Heart left ventricle (tissue), 13 donors: ENCODE data around the gene SLC12A4.
"Not testable (repeated sequence)": the region's sequence is repeated elsewhere in the genome, so short reads cannot be mapped to it uniquely, and the experiment has no call there.

Experiments
- POLR2A ChIP-seq, 2 donors: fragments of 450-650 bp; IDR thresholded peaks; one replicate each; pipeline ENCODE4 v1.6.1; 2017; ENCODE audit warnings: antibody characterized with exemption in 2 of 2, mild to moderate bottlenecking in 2 of 2, moderate library complexity in 2 of 2
- TF ChIP-seq, protein P1 (sequence below), 12 donors: fragments of 200-600 bp; sonication (generic) in 4 of 12; IDR thresholded peaks; one replicate each; pipeline versions ENCODE4 v1.5.0 to v1.8.0; 2018 to 2022; ENCODE audit warnings: antibody characterized with exemption in 12 of 12, mild to moderate bottlenecking in 5 of 12
- donor health status: ischemic (EF 13 %, LVEDD 7.1; RV severe dilation, severe dysfunction).
- donor health status: DM: no; HTN: yes; CAD: no.
- donor health status: DM: no; HTN: no; CAD: no.
- donor health status: ischemic (EF 25% LVEDD 6.9; RV normal size, moderate dysfunction).
- donor health status: ischemic (EF 25% LVEDD 5.7; RV mildly dilated, moderate dysfunction).
- donor health status: ischemic (EF 35%, LVEDD 5.7; RV mildly dilated, moderate dysfunction).
- donor health status: nonischemic (EF 11% LVEDD 7.7; RV severe dilation, severe dysfunction).
- donor health status: DM: yes; HTN: yes; CAD: no.
- donor health status: PGD.
- donor health status: ischemic (EF 29% LVEDD 5.4; RV normal size, mild dysfunction).
- donor health status: nonischemic (EF 23%, LVEDD 6.1; RV moderate dilation, normal function).

DNA sequence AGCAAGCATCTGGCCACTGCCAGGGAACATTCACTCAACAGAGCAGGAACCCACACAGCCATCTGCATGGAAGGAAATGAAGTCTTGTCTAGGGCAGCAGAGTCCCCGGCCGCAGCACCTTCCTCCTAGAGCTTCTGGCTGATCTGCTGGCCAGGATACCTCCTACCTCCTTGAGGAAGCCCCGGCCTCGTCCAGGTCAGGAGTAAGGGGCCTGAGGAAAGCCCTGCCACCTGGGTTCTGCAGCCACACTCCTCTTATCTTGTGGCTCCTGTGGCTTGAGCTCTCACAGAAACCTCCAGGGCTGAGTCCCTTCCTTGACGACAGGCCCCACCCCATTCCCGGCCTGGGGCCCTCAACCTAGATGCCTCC lies 25.6 kb upstream of the SLC12A4 start:
- TF ChIP-seq, protein P1, sequence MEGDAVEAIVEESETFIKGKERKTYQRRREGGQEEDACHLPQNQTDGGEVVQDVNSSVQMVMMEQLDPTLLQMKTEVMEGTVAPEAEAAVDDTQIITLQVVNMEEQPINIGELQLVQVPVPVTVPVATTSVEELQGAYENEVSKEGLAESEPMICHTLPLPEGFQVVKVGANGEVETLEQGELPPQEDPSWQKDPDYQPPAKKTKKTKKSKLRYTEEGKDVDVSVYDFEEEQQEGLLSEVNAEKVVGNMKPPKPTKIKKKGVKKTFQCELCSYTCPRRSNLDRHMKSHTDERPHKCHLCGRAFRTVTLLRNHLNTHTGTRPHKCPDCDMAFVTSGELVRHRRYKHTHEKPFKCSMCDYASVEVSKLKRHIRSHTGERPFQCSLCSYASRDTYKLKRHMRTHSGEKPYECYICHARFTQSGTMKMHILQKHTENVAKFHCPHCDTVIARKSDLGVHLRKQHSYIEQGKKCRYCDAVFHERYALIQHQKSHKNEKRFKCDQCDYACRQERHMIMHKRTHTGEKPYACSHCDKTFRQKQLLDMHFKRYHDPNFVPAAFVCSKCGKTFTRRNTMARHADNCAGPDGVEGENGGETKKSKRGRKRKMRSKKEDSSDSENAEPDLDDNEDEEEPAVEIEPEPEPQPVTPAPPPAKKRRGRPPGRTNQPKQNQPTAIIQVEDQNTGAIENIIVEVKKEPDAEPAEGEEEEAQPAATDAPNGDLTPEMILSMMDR (IDR thresholded peaks at IDR 0.05) = not testable (repeated sequence)
- TF ChIP-seq POLR2A (IDR thresholded peaks at IDR 0.05) = not testable (repeated sequence)
